ENCODE results near the gene C4B.
"Not testable (repeated sequence)": the region's sequence is repeated elsewhere in the genome, so short reads cannot be mapped to it uniquely, and the experiment has no call there.

DNA sequence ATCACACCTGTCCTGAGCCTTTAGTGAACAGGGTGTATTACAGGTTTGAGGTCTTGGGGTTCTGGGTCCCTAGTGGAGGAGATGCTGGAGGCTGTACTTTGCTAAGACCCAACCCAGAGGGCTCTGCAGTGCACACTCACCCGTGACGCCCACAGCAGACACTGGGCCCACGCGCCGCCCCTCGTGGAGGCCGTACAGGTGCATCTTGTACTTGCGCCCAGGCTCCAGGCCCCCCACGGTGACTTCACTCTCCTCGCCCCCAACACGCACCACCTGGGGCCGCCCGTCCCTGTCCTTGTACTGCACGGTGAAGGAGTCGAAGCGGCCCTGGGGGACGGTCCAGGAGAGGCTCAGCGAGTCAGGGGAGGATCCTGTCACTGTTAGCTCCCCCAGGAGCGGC, 52.9 kb downstream of the C4B start:
- TF ChIP-seq, protein P1, sequence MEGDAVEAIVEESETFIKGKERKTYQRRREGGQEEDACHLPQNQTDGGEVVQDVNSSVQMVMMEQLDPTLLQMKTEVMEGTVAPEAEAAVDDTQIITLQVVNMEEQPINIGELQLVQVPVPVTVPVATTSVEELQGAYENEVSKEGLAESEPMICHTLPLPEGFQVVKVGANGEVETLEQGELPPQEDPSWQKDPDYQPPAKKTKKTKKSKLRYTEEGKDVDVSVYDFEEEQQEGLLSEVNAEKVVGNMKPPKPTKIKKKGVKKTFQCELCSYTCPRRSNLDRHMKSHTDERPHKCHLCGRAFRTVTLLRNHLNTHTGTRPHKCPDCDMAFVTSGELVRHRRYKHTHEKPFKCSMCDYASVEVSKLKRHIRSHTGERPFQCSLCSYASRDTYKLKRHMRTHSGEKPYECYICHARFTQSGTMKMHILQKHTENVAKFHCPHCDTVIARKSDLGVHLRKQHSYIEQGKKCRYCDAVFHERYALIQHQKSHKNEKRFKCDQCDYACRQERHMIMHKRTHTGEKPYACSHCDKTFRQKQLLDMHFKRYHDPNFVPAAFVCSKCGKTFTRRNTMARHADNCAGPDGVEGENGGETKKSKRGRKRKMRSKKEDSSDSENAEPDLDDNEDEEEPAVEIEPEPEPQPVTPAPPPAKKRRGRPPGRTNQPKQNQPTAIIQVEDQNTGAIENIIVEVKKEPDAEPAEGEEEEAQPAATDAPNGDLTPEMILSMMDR (IDR thresholded peaks at IDR 0.05; ENCODE audit: insufficient read depth, low read depth, low read length) = not testable (repeated sequence)
- not testable (repeated sequence) for TF ChIP-seq EZH2 (IDR thresholded peaks at IDR 0.05; ENCODE audit: insufficient read depth, low read length)

All from astrocyte (in vitro differentiated cells and primary cell).